Stimulated activated CD4-positive, alpha-beta T cell treated with anti-CD3 and anti-CD28 coated beads, Interleukin-4, amount 100 ng/mL, for 1 hour (primary cell): ENCODE results near the gene CHRM4.

ENCODE experiments used
- DNase-seq: peaks from one replicate; pipeline ENCODE4 v3.0.0-alpha.2; 2020

The CHRM4 gene

GRCh38 chr11:46346886-46347636 lies 44.5 kb downstream of the CHRM4 start, which contains the start of gene DGKZ:
Gene DGKZ (plus strand): TSS chr11:46347463. CDS start chr11:46347660, 197 bp downstream.
- peak; percentile 88 for DNase-seq

GRCh38 chr11:46345881-46346484 lies 45.6 kb downstream of the CHRM4 start:
- no peak for DNase-seq

GRCh38 chr11:46345131-46345597 lies 46.4 kb downstream of the CHRM4 start:
- DNase-seq: no peak

- no peak for DNase-seq
Observed at GRCh38 chr11:46343520-46343919, 48.1 kb downstream of the CHRM4 start.

GRCh38 chr11:46342239-46342638 lies 49.3 kb downstream of the CHRM4 start:
- no peak for DNase-seq

- DNase-seq: no peak
Observed at GRCh38 chr11:46341454-46341853, 50.1 kb downstream of the CHRM4 start.

- no peak for DNase-seq
Observed at GRCh38 chr11:46339816-46340215, 51.8 kb downstream of the CHRM4 start.

- no peak for DNase-seq
Observed at GRCh38 chr11:46338988-46339666, 52.4 kb downstream of the CHRM4 start.

- no peak for DNase-seq
Observed at GRCh38 chr11:46338636-46338987, 53.0 kb downstream of the CHRM4 start.

- DNase-seq: no peak
Observed at GRCh38 chr11:46337626-46338345, 53.8 kb downstream of the CHRM4 start.

- DNase-seq: no peak
Observed at GRCh38 chr11:46336563-46337180, 54.9 kb downstream of the CHRM4 start.

- no peak for DNase-seq
Observed at GRCh38 chr11:46335890-46336562, 55.5 kb downstream of the CHRM4 start.

GRCh38 chr11:46335271-46335670 lies 56.3 kb downstream of the CHRM4 start:
- no peak for DNase-seq

GRCh38 chr11:46334211-46334610 lies 57.4 kb downstream of the CHRM4 start:
- no peak for DNase-seq
